Breast epithelium (tissue), 3 donors: ENCODE results near the gene DYNC1LI2.

ENCODE experiments used
- CTCF ChIP-seq, 3 donors: fragments of 450-650 bp; IDR thresholded peaks; one replicate each; pipeline ENCODE4 v1.5.1; 2016 to 2017; ENCODE audit warnings: antibody characterized with exemption in 3 of 3, mild to moderate bottlenecking in 3 of 3, moderate library complexity in 3 of 3
- POLR2AphosphoS5 ChIP-seq, 3 donors: sonication (generic); formaldehyde crosslinking; IDR thresholded peaks; one replicate each; pipeline ENCODE4 v1.6.1; 2017; ENCODE audit warnings: antibody characterized with exemption in 3 of 3

DNA sequence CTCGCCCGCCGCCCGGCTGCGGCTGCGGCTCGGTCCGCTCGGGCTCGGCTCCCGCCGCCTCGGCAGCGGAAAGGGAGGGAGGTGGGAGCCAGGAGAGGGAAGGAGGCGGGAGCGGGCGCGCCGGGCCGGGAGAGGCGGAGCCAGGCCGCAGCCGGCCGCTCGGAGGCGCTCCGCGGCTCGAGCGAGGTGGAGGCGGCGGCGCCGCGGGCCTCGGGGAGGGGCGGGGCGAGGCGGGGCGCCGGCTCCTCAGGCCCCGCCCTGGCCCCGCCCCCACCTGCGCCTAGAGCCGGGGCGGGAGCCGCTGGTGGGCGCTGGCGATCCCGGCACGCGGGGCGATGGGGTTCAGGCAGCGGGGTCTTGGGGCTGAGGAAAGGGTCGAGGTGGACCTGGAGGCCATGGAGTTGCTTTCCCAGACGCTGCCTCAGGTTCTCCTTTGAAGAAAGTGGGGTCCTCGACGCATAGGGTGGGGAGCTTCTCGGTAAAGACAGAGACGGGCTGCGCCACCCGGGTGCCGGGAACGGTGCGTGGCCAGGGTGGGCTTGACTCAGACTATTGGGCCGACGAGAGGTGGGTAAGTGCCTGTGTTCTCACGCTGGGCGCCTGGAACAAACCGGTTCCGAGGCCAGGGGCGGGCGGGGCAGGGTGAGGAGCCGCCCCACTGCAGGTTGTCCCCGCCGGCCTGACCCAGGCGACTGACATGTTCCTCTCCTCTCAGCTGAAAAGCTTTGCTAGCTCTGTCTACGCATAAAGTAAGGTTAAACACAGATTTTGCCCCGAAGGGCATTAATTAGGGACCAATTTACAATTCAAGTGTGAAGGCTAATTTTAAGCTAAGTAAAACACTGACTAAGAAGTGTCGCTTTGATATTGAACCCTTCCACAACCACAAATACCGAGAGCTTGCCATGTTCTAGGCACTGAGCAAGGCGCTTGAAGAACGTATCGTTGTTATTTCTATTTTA is 54.5 kb downstream of the DYNC1LI2 start, which contains the start of gene CMTM4:
- TF ChIP-seq CTCF (IDR thresholded peaks at IDR 0.05) (no peak), POLR2AphosphoS5 (IDR thresholded peaks at IDR 0.05) (peak in 1 of 3 donors; percentile 80)
